SK-N-SH (cell line): ENCODE results near the gene RBSN. TPM values are rescaled to one million over a fixed set of nuclear protein-coding genes. Genes with fewer than 3 reads are reported as not detected.

ENCODE experiments used
- CTCF ChIA-PET: fragments of 300-600, 350-600 bp; formaldehyde crosslinking; extraction: SDS; loops from one replicate; lab custom pipeline; 2021; lab: Yijun Ruan, JAX
- POLR2A ChIA-PET: fragments of 350-600 bp; sonication (Branson Sonifier 250); formaldehyde crosslinking; extraction: SDS; loops from one replicate; lab custom pipeline; 2020; ENCODE audit warnings: antibody characterized with exemption, inconsistent platforms; lab: Yijun Ruan, JAX
- DNase-seq: peaks from one replicate; pipeline ENCODE4 v3.0.0; 2012
- H2AFZ ChIP-seq: fragments of 200-600 bp; sonication (generic); 2 replicates; pipeline ENCODE4 v1.8.1; 2016; ENCODE audit warnings: antibody characterized with exemption, mild to moderate bottlenecking, low read depth
- H3F3A ChIP-seq: fragments of 200-600 bp; sonication (generic); replicated peaks from 2 replicates; pipeline ENCODE3; 2016; ENCODE audit warnings: antibody characterized with exemption, mild to moderate bottlenecking; ENCODE audit not compliant: insufficient read depth
- H3K27ac ChIP-seq, 2 experiments: fragments of 200-500 bp in 1 of 2; fragments of 200-600 bp in 1 of 2; sonication (Bioruptor generic) in 1 of 2; sonication (generic), shearing (Covaris generic) in 1 of 2; 2 replicates each; pipeline versions ENCODE4 v1.5.1 to v1.6.1; 2014 to 2016; ENCODE audit warnings: low read depth in 2 of 2, inconsistent platforms in 1 of 2, low read length in 1 of 2, mild to moderate bottlenecking in 1 of 2, mixed read lengths in 1 of 2
- H3K27me3 ChIP-seq: fragments of 200-600 bp; sonication (generic), shearing (Covaris generic); 2 replicates; pipeline ENCODE4 v1.6.1; 2016; ENCODE audit warnings: mixed run types; ENCODE audit not compliant: insufficient read depth
- H3K36me3 ChIP-seq, 2 experiments: fragments of 200-500 bp in 1 of 2; fragments of 200-600 bp in 1 of 2; sonication (Bioruptor generic) in 1 of 2; sonication (generic) in 1 of 2; replicated peaks in 1 of 2; 2 replicates each; pipeline versions ENCODE3 to v1.5.1; 2014 to 2016; ENCODE audit warnings: low read length in 1 of 2, mild to moderate bottlenecking in 1 of 2; ENCODE audit not compliant: insufficient read depth in 2 of 2, control insufficient read depth in 1 of 2
- H3K4me1 ChIP-seq, 2 experiments: fragments of 200-500 bp in 1 of 2; fragments of 200-600 bp in 1 of 2; sonication (Bioruptor generic) in 1 of 2; sonication (generic), shearing (Covaris generic) in 1 of 2; 2 replicates each; pipeline versions ENCODE4 v1.5.1 to v1.6.1; 2014 to 2016; ENCODE audit warnings: low read depth in 1 of 2, low read length in 1 of 2, mixed run types in 1 of 2; ENCODE audit not compliant: insufficient read depth in 2 of 2, control insufficient read depth in 1 of 2
- H3K4me2 ChIP-seq: fragments of 200-600 bp; sonication (generic), shearing (Covaris generic); 2 replicates; pipeline ENCODE4 v1.6.1; 2017; ENCODE audit warnings: mixed run types
- H3K4me3 ChIP-seq, 2 experiments: fragments of 200-500 bp in 1 of 2; fragments of 200-600 bp in 1 of 2; sonication (Bioruptor generic) in 1 of 2; sonication (generic), shearing (Covaris generic) in 1 of 2; 2 replicates each; pipeline versions ENCODE4 v1.5.1 to v1.8.1; 2014 to 2016; ENCODE audit warnings: low read depth in 2 of 2, inconsistent platforms in 1 of 2, low read length in 1 of 2, mild to moderate bottlenecking in 1 of 2, mixed read lengths in 1 of 2, moderate library complexity in 1 of 2
- H3K79me2 ChIP-seq: fragments of 200-600 bp; sonication (generic); 2 replicates; pipeline ENCODE4 v1.8.1; 2017; ENCODE audit warnings: mild to moderate bottlenecking; ENCODE audit not compliant: insufficient read depth
- H3K9ac ChIP-seq: fragments of 200-600 bp; sonication (generic); 2 replicates; pipeline ENCODE4 v1.6.1; 2017; ENCODE audit warnings: mixed run types
- H3K9me2 ChIP-seq: fragments of 200-600 bp; sonication (generic); 2 replicates; pipeline ENCODE4 v1.6.1; 2017; ENCODE audit warnings: mixed run types
- H3K9me3 ChIP-seq: fragments of 200-600 bp; sonication (generic); 2 replicates; pipeline ENCODE4 v1.6.1; 2017; ENCODE audit warnings: mixed run types, mild to moderate bottlenecking, moderate library complexity
- H4K20me1 ChIP-seq: fragments of 200-600 bp; sonication (generic); 2 replicates; pipeline ENCODE4 v1.6.1; 2017; ENCODE audit warnings: mild to moderate bottlenecking, mixed run types; ENCODE audit not compliant: insufficient read depth
- FOSL2 ChIP-seq: IDR thresholded peaks from 2 replicates; pipeline ENCODE4 v1.4.0; 2012; ENCODE audit warnings: low read depth, mild to moderate bottlenecking, moderate library complexity, borderline replicate concordance
- FOXJ3 ChIP-seq: sonication (generic); formaldehyde crosslinking; IDR thresholded peaks from 2 replicates; pipeline ENCODE4 v1.5.1; 2020; ENCODE audit warnings: mild to moderate bottlenecking, missing genetic modification reagents
- GATA2 ChIP-seq: sonication (generic); formaldehyde crosslinking; IDR thresholded peaks from 2 replicates; pipeline ENCODE4 v1.5.0; 2020; ENCODE audit warnings: mild to moderate bottlenecking, missing genetic modification reagents
- JUND ChIP-seq: IDR thresholded peaks from 2 replicates; pipeline ENCODE4 v1.4.0; 2012
- MEF2A ChIP-seq: IDR thresholded peaks from 2 replicates; pipeline ENCODE4 v1.4.0; 2012; ENCODE audit warnings: low read depth, borderline replicate concordance
- MXI1 ChIP-seq: IDR thresholded peaks from 2 replicates; pipeline ENCODE4 v1.6.1; 2012; ENCODE audit warnings: mild to moderate bottlenecking, low read depth, low read length, improper control_type of control experiment
- NRF1 ChIP-seq: IDR thresholded peaks from 2 replicates; pipeline ENCODE4 v1.6.1; 2012; ENCODE audit warnings: low read depth, mild to moderate bottlenecking, low read length
- POLR2AphosphoS5 ChIP-seq: IDR thresholded peaks from 2 replicates; pipeline ENCODE4 v1.6.1; 2012; ENCODE audit warnings: low read depth, low read length
- RAD21 ChIP-seq: IDR thresholded peaks from 2 replicates; pipeline ENCODE4 v1.6.1; 2012; ENCODE audit warnings: mild to moderate bottlenecking, low read length
- RCOR1 ChIP-seq: fragments of 150-350 bp; IDR thresholded peaks from 2 replicates; pipeline ENCODE4 v1.6.1; 2017; ENCODE audit warnings: antibody characterized with exemption, low read length
- SIN3A ChIP-seq: IDR thresholded peaks from 2 replicates; pipeline ENCODE4 v1.6.1; 2012; ENCODE audit warnings: low read depth, mild to moderate bottlenecking, low read length, moderate library complexity, borderline replicate concordance
- SMC3 ChIP-seq: IDR thresholded peaks from 2 replicates; pipeline ENCODE4 v1.6.1; 2012; ENCODE audit warnings: low read depth, low read length, improper control_type of control experiment
- TEAD4 ChIP-seq: IDR thresholded peaks from 2 replicates; pipeline ENCODE4 v1.4.0; 2012; ENCODE audit warnings: mild to moderate bottlenecking, borderline replicate concordance; ENCODE audit not compliant: insufficient read depth
- YY1 ChIP-seq: IDR thresholded peaks from 2 replicates; pipeline ENCODE4 v1.4.0; 2012; ENCODE audit warnings: low read depth, mild to moderate bottlenecking
- WGBS: methylation state at CpG from one replicate; pipeline ENCODE4 v1.1.6; 2017; ENCODE audit warnings: low lambda C conversion rate; 5-methylcytosine and 5-hydroxymethylcytosine counted together
- polyA plus RNA-seq, 3 experiments: library from polyadenylated mRNA; depleted of rRNA; stranded (reverse); fragments of >200 nt; gene quantifications; 2 replicates each; pipeline ENCODE4 v1.2.3, GENCODE V29; 2012
- TF ChIP-seq, protein P1 (sequence below): IDR thresholded peaks from 2 replicates; pipeline ENCODE4 v1.4.0; 2012; ENCODE audit warnings: low read depth
- TF ChIP-seq, protein P2 (sequence below): fragments of 200-600 bp; sonication (generic); IDR thresholded peaks from 2 replicates; pipeline ENCODE4 v1.6.1; 2017; ENCODE audit warnings: antibody characterized with exemption, mild to moderate bottlenecking, moderate library complexity
- TF ChIP-seq, protein P3 (sequence below): IDR thresholded peaks from 2 replicates; pipeline ENCODE4; 2012

Gene RBSN
- polyA plus RNA-seq, 1 of the 3 experiments (the other 2 are of a cell fraction): 4.7 TPM

DNA sequence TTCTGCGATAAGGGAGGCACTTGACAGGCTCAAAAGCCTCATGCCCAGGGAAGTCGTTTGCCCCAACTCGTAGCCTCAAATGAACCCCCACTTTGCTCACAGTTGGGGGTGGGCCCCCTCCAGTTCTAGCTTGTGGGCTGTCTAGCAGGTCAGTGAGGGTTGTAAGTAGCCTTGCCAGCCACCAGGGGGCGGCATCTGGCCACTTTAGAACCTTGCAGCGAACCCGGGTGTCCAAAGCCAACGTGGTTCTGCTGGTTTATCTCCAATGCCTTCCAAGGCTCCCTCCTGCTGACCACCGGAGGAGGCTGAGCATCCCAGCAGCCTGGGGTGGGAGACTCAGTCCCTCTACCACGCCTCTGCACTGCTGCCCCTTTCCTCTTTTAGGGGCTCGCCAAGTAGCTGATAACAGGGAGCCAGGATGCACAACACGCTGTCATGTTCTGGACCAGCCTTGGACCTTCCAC lies 9.2 kb upstream of the RBSN start:
- POLR2A ChIA-PET: no interaction called here
- H3K4me2 ChIP-seq: no peak overlapping the region
- H3K36me3 ChIP-seq: no peaks in the 10 kb centered on the region
- no peaks in the 10 kb centered on the region for H4K20me1 ChIP-seq
- H3K27ac ChIP-seq: no peak overlapping the region
- H3K79me2 ChIP-seq: no peaks in the 10 kb centered on the region
- peaks cover 0 to 2% of the 10 kb centered on the region in 2 experiments; a peak in 1 of 4 replicates for H3K4me1 ChIP-seq
- H3F3A ChIP-seq: no peaks in the 10 kb centered on the region
- H3K9me2 ChIP-seq: no peaks in the 10 kb centered on the region
- WGBS: 23% methylated on average over 6 of the region's 11 CpGs
- no peaks in the 10 kb centered on the region; the same call in 1 of the 2 replicates for H3K27me3 ChIP-seq
- no peaks in the 10 kb centered on the region for H3K9me3 ChIP-seq
- TF ChIP-seq MXI1 (peak; percentile 42; the same call in 1 of the 2 replicates), SMC3 (peak; percentile 66), FOXJ3 (no peak), RAD21 (peak; percentile 82), RCOR1 (no peak)
- TF ChIP-seq, protein P1, sequence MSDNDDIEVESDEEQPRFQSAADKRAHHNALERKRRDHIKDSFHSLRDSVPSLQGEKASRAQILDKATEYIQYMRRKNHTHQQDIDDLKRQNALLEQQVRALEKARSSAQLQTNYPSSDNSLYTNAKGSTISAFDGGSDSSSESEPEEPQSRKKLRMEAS: no peak
- TF ChIP-seq, protein P2, sequence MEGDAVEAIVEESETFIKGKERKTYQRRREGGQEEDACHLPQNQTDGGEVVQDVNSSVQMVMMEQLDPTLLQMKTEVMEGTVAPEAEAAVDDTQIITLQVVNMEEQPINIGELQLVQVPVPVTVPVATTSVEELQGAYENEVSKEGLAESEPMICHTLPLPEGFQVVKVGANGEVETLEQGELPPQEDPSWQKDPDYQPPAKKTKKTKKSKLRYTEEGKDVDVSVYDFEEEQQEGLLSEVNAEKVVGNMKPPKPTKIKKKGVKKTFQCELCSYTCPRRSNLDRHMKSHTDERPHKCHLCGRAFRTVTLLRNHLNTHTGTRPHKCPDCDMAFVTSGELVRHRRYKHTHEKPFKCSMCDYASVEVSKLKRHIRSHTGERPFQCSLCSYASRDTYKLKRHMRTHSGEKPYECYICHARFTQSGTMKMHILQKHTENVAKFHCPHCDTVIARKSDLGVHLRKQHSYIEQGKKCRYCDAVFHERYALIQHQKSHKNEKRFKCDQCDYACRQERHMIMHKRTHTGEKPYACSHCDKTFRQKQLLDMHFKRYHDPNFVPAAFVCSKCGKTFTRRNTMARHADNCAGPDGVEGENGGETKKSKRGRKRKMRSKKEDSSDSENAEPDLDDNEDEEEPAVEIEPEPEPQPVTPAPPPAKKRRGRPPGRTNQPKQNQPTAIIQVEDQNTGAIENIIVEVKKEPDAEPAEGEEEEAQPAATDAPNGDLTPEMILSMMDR: peak; percentile 84
- TF ChIP-seq, protein P3, sequence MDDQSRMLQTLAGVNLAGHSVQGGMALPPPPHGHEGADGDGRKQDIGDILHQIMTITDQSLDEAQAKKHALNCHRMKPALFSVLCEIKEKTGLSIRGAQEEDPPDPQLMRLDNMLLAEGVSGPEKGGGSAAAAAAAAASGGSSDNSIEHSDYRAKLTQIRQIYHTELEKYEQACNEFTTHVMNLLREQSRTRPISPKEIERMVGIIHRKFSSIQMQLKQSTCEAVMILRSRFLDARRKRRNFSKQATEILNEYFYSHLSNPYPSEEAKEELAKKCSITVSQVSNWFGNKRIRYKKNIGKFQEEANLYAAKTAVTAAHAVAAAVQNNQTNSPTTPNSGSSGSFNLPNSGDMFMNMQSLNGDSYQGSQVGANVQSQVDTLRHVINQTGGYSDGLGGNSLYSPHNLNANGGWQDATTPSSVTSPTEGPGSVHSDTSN: no peak
- peak; percentile 86 for DNase-seq
- CTCF ChIA-PET: interaction anchor here (0.5 to 5.0 kb wide), 39 partner anchors 10 to 414 kb away, joined by 3 to 60 read pairs (median 4); partner anchors contain the start of genes CAPN7, COLQ, MRPS25 and RBSN
- no peak overlapping the region for H3K9ac ChIP-seq
- H3K4me3 ChIP-seq: no peak overlapping the region
- H2AFZ ChIP-seq: no peak overlapping the region

DNA sequence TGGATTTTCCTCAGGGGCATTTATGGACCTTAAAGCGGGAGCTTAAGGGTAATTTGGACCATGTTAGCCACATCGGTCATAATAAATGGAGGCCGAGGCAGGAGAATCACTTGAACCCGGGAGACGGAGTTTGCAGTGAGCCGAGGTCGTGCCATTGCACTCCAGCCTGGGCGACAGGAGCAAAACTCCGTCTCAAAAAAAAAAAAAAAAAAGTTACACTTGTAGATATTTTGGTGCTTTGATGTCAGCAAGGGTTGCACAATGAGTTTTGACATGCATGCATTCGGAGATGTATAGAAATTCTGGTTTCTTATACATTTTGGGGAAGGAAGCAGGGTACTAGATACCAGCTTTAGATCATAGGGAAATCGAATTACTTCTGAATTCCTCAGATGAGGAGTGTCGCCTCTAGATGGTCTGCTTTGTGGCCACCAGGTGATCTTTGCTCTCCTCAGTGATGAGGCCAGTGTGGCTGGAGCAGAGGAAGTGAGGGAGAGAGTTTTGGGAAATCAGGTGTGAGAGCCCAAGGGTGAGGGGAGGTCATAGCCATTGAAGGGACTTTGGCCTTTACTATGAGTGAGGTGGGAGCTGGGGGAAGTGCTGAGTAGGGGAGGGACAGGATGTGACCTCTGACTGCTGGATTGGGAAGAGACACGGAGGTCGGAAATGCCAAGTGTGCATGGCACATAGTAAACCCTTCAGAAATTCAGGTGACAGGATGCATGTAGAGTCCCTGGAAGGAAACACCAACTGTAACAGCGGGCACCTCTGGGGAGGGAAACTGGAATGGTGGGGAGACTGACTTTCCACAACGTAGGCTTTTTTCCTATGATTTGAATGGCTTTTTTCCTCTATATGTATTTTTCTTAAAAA lies 8.4 kb upstream of the RBSN start:
- WGBS: 70% methylated on average over 16 of the region's 16 CpGs
- CTCF ChIA-PET: interaction anchor here (0.5 to 5.0 kb wide), 31 partner anchors 9 to 415 kb away, joined by 3 to 60 read pairs (median 4); partner anchors contain the start of genes CAPN7, COLQ, MRPS25 and RBSN
- H3K4me2 ChIP-seq: no peak overlapping the region
- POLR2A ChIA-PET: no interaction called here
- no peak overlapping the region for H2AFZ ChIP-seq
- no peak for DNase-seq
- no peaks in the 10 kb centered on the region for H4K20me1 ChIP-seq
- H3K9me2 ChIP-seq: no peaks in the 10 kb centered on the region
- no peaks in the 10 kb centered on the region for H3K79me2 ChIP-seq
- H3K4me1 ChIP-seq: peaks cover 0 to 5% of the 10 kb centered on the region in 2 experiments; a peak in 1 of 4 replicates
- no peaks in the 10 kb centered on the region for H3K36me3 ChIP-seq
- no peak overlapping the region for H3K4me3 ChIP-seq
- H3F3A ChIP-seq: no peaks in the 10 kb centered on the region
- H3K27me3 ChIP-seq: no peaks in the 10 kb centered on the region; the same call in 1 of the 2 replicates
- no peaks in the 10 kb centered on the region for H3K9me3 ChIP-seq
- no peak overlapping the region for H3K9ac ChIP-seq
- no peak overlapping the region for H3K27ac ChIP-seq
- TF ChIP-seq NRF1: no peak
- TF ChIP-seq MXI1: no peak
- no peak for TF ChIP-seq FOSL2
- TF ChIP-seq JUND: no peak
- TF ChIP-seq, protein P3: no peak
- TF ChIP-seq GATA2 (CRISPR knock-in tag): no peak
- no peak for TF ChIP-seq MEF2A
- TF ChIP-seq, protein P2: no peak
- TF ChIP-seq YY1: no peak
- no peak for TF ChIP-seq SIN3A
- no peak for TF ChIP-seq TEAD4
- no peak for TF ChIP-seq POLR2AphosphoS5
